Stomach (tissue), 9 donors: ENCODE measurements around the gene ADCY4. TPM values are rescaled to one million over a fixed set of nuclear protein-coding genes. Genes with fewer than 3 reads are reported as not detected.

Source experiments
- DNase-seq, 2 donors: peaks; one replicate each; pipeline versions ENCODE4 v3.0.0 to v3.0.0-alpha.2; 2013 to 2019
- H3K27ac ChIP-seq, 5 donors: fragments of 200-600 bp in 4 of 5; sonication (generic) in 4 of 5; one replicate each; pipeline ENCODE4 v1.5.1; 2013 to 2019; ENCODE audit warnings: mild to moderate bottlenecking in 1 of 5, moderate library complexity in 1 of 5
- H3K27me3 ChIP-seq, 3 donors: fragments of 200-600 bp; sonication (generic); one replicate each; pipeline ENCODE4 v1.5.1; 2017 to 2019; ENCODE audit warnings: mixed run types in 1 of 3
- H3K36me3 ChIP-seq, 4 donors: fragments of 200-600 bp; sonication (generic); 1 replicate in 3 of 4; 2 replicates in 1 of 4; pipeline ENCODE4 v1.5.1; 2016 to 2019
- H3K4me1 ChIP-seq, 4 donors: fragments of 200-600 bp; sonication (generic); one replicate each; pipeline ENCODE4 v1.5.1; 2016 to 2019
- H3K4me3 ChIP-seq, 4 donors: fragments of 200-600 bp; sonication (generic) in 3 of 4; one replicate each; pipeline ENCODE4 v1.5.1; 2016 to 2019; ENCODE audit warnings: mild to moderate bottlenecking in 1 of 4
- H3K9me3 ChIP-seq, 4 donors: fragments of 200-600 bp; sonication (generic); one replicate each; pipeline ENCODE4 v1.5.1; 2016 to 2019
- EP300 ChIP-seq: sonication (generic); formaldehyde crosslinking; IDR thresholded peaks from one replicate; pipeline ENCODE4 v1.6.1; 2017; ENCODE audit warnings: antibody characterized with exemption
- POLR2A ChIP-seq, 4 donors: fragments of 450-650 bp; IDR thresholded peaks; one replicate each; pipeline ENCODE4 v1.6.1; 2016; ENCODE audit warnings: antibody characterized with exemption in 4 of 4, control low read depth in 2 of 4, mild to moderate bottlenecking in 1 of 4, moderate library complexity in 1 of 4
- POLR2AphosphoS5 ChIP-seq, 3 donors: sonication (generic); formaldehyde crosslinking; IDR thresholded peaks; one replicate each; pipeline ENCODE4 v1.6.1; 2016; ENCODE audit warnings: antibody characterized with exemption in 3 of 3
- WGBS, 5 donors: extraction: QIAGEN DNeasy Blood & Tissue Kit in 3 of 5; methylation state at CpG; one replicate each; pipeline versions ENCODE4 v1.1.5 to v1.1.7; 2013 to 2018; 5-methylcytosine and 5-hydroxymethylcytosine counted together
- intact Hi-C: fragments of 100-400 bp; cut with DNase I; formaldehyde crosslinking; loops from one replicate; pipeline ENCODE4 v1.15.1; 2023; ENCODE audit warnings: low total_unique reads
- polyA plus RNA-seq, 3 donors: library from polyadenylated mRNA; stranded (reverse); fragments of 200-250 nt; gene quantifications; one replicate each; pipeline ENCODE4 v1.2.3, GENCODE V29; 2013
- total RNA-seq, 5 donors: library from RNA; depleted of rRNA; stranded (reverse); fragments of >200 nt; gene quantifications; one replicate each; pipeline versions ENCODE4 v1.1.0 to v1.2.3, GENCODE V29; 2014 to 2016
- TF ChIP-seq, protein P1 (sequence below), 7 experiments: fragments of 450-650 bp in 4 of 7; fragments of 200-600 bp in 3 of 7; sonication (generic) in 3 of 7; IDR thresholded peaks; one replicate each; pipeline ENCODE4 v1.5.1; 2016 to 2019; ENCODE audit warnings: antibody characterized with exemption in 7 of 7, control low read depth in 2 of 7, mild to moderate bottlenecking in 1 of 7
- donor health status: healthy with polysubstance abuse.
- donor health status: Bipolar disorder and iron deficiency.
- donor health status: healthy.

The ADCY4 gene
- total and polyA plus RNA-seq, 8 donors = 15.2 to 118 (median 25.8) TPM

DNA sequence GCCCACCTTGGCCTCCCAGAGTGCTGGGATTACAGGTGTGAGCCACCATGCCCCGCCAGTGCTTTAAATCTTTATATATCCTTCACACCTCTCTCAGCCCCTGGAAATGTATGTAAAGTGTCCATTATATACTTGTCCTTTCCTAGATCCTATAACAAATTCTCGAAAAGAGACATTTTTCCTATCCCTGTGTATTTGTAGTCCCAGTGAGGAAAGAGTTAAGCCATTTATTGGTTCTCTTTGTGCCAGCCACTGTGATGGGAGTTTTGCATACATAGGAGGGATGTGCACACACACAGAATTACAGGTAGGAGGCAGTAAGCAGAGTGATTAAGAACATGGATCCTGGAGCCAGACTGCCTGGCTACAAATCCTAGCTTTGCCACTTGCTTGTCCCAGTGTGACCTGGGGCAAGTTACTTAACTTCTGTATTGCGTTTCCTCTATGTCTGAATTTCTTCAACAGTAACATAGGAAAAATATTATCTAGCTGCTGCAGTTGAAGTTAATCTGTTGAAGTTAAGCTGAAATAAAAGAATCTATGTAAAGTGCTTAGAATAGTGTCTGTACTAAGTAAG is 61.4 kb downstream of the ADCY4 start:
- Histone ChIP-seq H3K4me3 (no peak overlapping the region), H3K36me3 (peaks cover 5 to 16% (median 15%) of the 10 kb centered on the region in 4 donors), H3K27me3 (no peaks in the 10 kb centered on the region), H3K9me3 (no peaks in the 10 kb centered on the region), H3K27ac (peak overlapping the region; percentile 63 to 98 (median 84)), H3K4me1 (peaks cover 9 to 75% (median 26%) of the 10 kb centered on the region in 4 donors)
- intact Hi-C loops = no loop called here
- 44 to 68% (median 66%) methylated on average over 3 of the region's 3 CpGs for WGBS, 5 donors
- TF ChIP-seq POLR2A (IDR thresholded peaks at IDR 0.05) (no peak), POLR2AphosphoS5 (IDR thresholded peaks at IDR 0.05) (no peak), EP300 (no peak)
- TF ChIP-seq, protein P1, sequence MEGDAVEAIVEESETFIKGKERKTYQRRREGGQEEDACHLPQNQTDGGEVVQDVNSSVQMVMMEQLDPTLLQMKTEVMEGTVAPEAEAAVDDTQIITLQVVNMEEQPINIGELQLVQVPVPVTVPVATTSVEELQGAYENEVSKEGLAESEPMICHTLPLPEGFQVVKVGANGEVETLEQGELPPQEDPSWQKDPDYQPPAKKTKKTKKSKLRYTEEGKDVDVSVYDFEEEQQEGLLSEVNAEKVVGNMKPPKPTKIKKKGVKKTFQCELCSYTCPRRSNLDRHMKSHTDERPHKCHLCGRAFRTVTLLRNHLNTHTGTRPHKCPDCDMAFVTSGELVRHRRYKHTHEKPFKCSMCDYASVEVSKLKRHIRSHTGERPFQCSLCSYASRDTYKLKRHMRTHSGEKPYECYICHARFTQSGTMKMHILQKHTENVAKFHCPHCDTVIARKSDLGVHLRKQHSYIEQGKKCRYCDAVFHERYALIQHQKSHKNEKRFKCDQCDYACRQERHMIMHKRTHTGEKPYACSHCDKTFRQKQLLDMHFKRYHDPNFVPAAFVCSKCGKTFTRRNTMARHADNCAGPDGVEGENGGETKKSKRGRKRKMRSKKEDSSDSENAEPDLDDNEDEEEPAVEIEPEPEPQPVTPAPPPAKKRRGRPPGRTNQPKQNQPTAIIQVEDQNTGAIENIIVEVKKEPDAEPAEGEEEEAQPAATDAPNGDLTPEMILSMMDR (IDR thresholded peaks at IDR 0.05) = no peak
- DNase-seq = no peak

DNA sequence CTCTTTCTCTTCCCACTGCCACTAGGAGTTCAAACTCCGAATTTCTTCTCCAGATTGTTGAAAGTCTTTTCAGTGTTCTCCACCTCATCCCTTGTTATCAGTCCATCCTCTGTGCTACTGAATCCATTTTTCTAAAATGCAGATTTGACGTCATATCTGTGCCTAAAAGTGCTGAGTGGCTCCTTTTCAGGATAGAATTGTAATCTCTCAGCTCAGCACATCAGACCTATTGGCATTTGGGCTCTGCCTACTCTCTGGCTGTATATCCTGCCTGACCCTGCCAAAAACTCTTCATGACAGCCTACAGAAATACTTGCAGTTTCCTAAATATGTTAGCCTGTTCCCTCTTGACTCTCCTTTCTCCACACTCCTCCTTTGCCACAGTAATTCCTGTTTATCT is 62.4 kb downstream of the ADCY4 start:
- 80 to 95% (median 84%) methylated on average over 2 of the region's 2 CpGs for WGBS, 5 donors
- DNase-seq = no peak
- no peak overlapping the region for H3K4me3 ChIP-seq
- no peaks in the 10 kb centered on the region for H3K9me3 ChIP-seq
- H3K27ac ChIP-seq = peak overlapping the region in 3 of 5 donors; percentile 84 to 98 (median 94)
- H3K36me3 ChIP-seq = peaks cover 16 to 27% (median 26%) of the 10 kb centered on the region in 4 donors
- peaks cover 9 to 66% (median 26%) of the 10 kb centered on the region in 4 donors for H3K4me1 ChIP-seq
- H3K27me3 ChIP-seq = no peaks in the 10 kb centered on the region
- intact Hi-C loops = no loop called here
- TF ChIP-seq POLR2A (IDR thresholded peaks at IDR 0.05) (no peak), POLR2AphosphoS5 (IDR thresholded peaks at IDR 0.05) (no peak)

DNA sequence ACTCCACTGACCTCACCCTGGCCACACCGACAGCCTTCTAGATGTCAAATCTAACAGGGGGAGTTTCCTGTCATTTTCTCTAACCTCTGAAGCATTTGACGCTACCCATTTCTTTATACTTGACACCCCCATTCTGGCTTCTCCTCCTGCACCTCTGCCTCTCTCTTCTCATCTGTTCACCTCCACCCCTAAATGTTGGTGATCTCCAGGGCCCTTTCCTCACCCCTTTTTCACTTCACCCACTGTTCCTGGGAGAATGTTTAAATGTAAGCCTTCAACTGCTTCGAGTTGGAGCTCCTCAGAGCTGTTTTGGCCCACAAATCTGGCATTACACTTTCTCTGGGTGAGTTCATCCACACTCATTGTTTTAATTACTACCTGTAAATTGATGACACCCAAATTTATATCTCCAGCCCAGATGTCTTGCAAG is 63.0 kb downstream of the ADCY4 start:
- no peaks in the 10 kb centered on the region for H3K9me3 ChIP-seq
- peaks cover 22 to 33% (median 32%) of the 10 kb centered on the region in 4 donors for H3K36me3 ChIP-seq
- H3K4me1 ChIP-seq = peaks cover 9 to 60% (median 26%) of the 10 kb centered on the region in 4 donors
- peak overlapping the region; percentile 91 to 99 (median 98) for H3K27ac ChIP-seq
- DNase-seq = no peak
- TF ChIP-seq POLR2AphosphoS5 (IDR thresholded peaks at IDR 0.05) (no peak), EP300 (no peak), POLR2A (IDR thresholded peaks at IDR 0.05) (no peak)
- TF ChIP-seq, protein P1 (IDR thresholded peaks at IDR 0.05) = no peak
- peak overlapping the region; percentile 60 to 99 (median 77) for H3K4me3 ChIP-seq
- WGBS, 5 donors = 7 to 12% (median 11%) methylated on average over 3 of the region's 3 CpGs
- intact Hi-C loops = no loop called here
- no peaks in the 10 kb centered on the region for H3K27me3 ChIP-seq

DNA sequence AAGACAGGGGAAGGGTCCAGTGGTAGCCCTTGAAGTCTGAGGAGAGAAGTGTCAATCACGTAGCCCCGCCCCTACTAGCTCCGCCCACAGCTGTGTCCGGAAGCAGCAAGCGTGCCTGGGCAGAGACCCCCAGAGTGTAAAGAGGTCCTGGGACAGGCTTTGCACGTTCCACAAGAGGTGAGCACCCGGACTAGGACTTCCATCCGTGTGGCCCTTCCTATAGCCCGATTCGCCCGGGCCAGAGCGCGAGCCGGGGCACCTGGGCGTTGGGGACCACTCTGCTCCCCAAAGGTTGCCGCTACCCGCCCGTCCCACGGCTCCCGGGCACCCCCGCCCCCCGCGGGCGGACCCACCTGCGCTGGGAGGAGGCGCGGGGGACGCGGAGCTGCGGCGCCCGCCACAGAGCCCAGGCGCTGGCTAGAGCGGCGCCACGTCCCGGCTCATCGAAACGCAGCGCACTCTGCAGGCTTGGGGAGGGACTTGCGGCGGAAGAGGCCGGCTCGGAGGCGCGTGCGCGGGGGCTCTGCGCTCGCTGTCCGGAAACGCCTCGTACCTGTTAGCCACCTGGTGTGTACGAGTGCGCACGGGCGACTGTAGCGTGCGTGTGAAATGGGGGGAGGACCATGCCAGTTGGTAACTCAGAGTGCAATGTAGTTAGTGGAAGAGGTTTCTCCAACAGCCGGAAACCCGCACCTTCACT is 63.6 kb downstream of the ADCY4 start, which contains the start of gene RABGGTA:
Gene RABGGTA (minus strand): TSS at position 464 of the 700 bp plus-strand sequence. CDS start 482 bp downstream, outside the sequence.
- Histone ChIP-seq H3K4me3 (peak within 1 kb of the TSS; percentile 60 to 99 (median 77)), H3K27me3 (no peaks in the 10 kb centered on the region), H3K36me3 (peaks cover 28 to 39% (median 37%) of the 10 kb centered on the region in 4 donors), H3K27ac (peak within 1 kb of the TSS; percentile 91 to 99 (median 98)), H3K9me3 (no peaks in the 10 kb centered on the region), H3K4me1 (peaks cover 9 to 54% (median 26%) of the 10 kb centered on the region in 4 donors)
- WGBS, 5 donors = 0 to 5% (median 0%) methylated on average over 9 to 61 of the region's 61 CpGs
- intact Hi-C loops = no loop called here
- TF ChIP-seq, protein P1 (IDR thresholded peaks at IDR 0.05) = peak in 5 of 7 experiments; percentile 57 to 75 (median 62)
- TF ChIP-seq POLR2AphosphoS5 (IDR thresholded peaks at IDR 0.05) (peak; percentile 75 to 95 (median 89)), EP300 (no peak), POLR2A (IDR thresholded peaks at IDR 0.05) (peak in 1 of 4 donors; percentile 7)
- DNase-seq = peak; percentile 90 to 98
